GM12878 (cell line): ENCODE measurements around the gene TP53I3. TPM values are rescaled to one million over a fixed set of nuclear protein-coding genes. Genes with fewer than 3 reads are reported as not detected.

Experiments used
- ATAC-seq: fragments of 200-7000 bp; cut with Tn5 transposase; 3 replicates; pipeline ENCODE4 v1.9.1; 2020; ENCODE audit warnings: mild to moderate bottlenecking, moderate library complexity
- BruUV-seq: library from RNA; stranded (reverse); fragments of 400-500 nt; replicated peaks from 2 replicates; lab custom pipeline; 2021; lab: Mats Ljungman, UMichigan
- CTCF ChIA-PET: fragments of 300-600 bp; sonication (Branson Sonifier 250); formaldehyde crosslinking; extraction: SDS; loops from one replicate; lab custom pipeline; 2021; ENCODE audit warnings: inconsistent platforms; lab: Yijun Ruan, JAX
- POLR2A ChIA-PET: fragments of 350-600 bp; formaldehyde crosslinking; extraction: SDS; loops from one replicate; lab custom pipeline; 2021; ENCODE audit warnings: inconsistent platforms; lab: Charles Lee
- RAD21 ChIA-PET: fragments of 300-600 bp; sonication (Branson Sonifier 250); formaldehyde crosslinking; loops from one replicate; lab custom pipeline; 2023; ENCODE audit warnings: antibody characterized with exemption; ENCODE audit not compliant: unreplicated experiment; lab: Charles Lee
- SMC1A ChIA-PET: fragments of 300-600 bp; sonication (Branson Sonifier 250); formaldehyde crosslinking; loops from one replicate; lab custom pipeline; 2023; ENCODE audit not compliant: unreplicated experiment, uncharacterized antibody; lab: Charles Lee
- DNase-seq: peaks from one replicate; pipeline ENCODE4 v3.0.0-alpha.2; 2011; ENCODE audit warnings: low read depth, low spot score
- FAIRE-seq: peaks from 3 replicates; lab custom pipeline; 2011; peaks lifted over from hg19 to GRCh38; lab: Jason Lieb, UNC
- H2AFZ ChIP-seq: 2 replicates; pipeline ENCODE4 v1.6.0; 2011; ENCODE audit warnings: low read depth, low read length, control low read depth; ENCODE audit not compliant: control insufficient read depth
- H3K27ac ChIP-seq: 2 replicates; pipeline ENCODE4 v1.5.1; 2011; ENCODE audit warnings: control low read depth; ENCODE audit not compliant: control insufficient read depth, insufficient read depth
- H3K27me3 ChIP-seq, 2 experiments: replicated peaks in 1 of 2; 2 replicates each; pipeline versions ENCODE4 v1.6.0 to v1.6.1; 2011; ENCODE audit warnings: low read length in 1 of 2; ENCODE audit not compliant: control insufficient read depth in 2 of 2, insufficient read depth in 2 of 2
- H3K36me3 ChIP-seq, 2 experiments: 2 replicates each; pipeline ENCODE4 v1.5.1; 2011; ENCODE audit warnings: low read length in 1 of 2; ENCODE audit not compliant: control insufficient read depth in 2 of 2, insufficient read depth in 2 of 2
- H3K4me1 ChIP-seq: 2 replicates; pipeline ENCODE4 v1.6.1; 2011; ENCODE audit warnings: mild to moderate bottlenecking, low read length, moderate library complexity, mixed read lengths; ENCODE audit not compliant: control insufficient read depth, insufficient read depth
- H3K4me2 ChIP-seq: 2 replicates; pipeline ENCODE4 v1.6.0; 2011; ENCODE audit warnings: control low read depth; ENCODE audit not compliant: control insufficient read depth, insufficient read depth
- H3K4me3 ChIP-seq: fragments of 200-600 bp; sonication (generic); 2 replicates; pipeline ENCODE4 v1.5.1; 2016
- H3K79me2 ChIP-seq: 2 replicates; pipeline ENCODE4 v1.6.0; 2011; ENCODE audit warnings: low read length; ENCODE audit not compliant: control insufficient read depth, insufficient read depth
- H3K9ac ChIP-seq: 2 replicates; pipeline ENCODE4 v1.8.0; 2011; ENCODE audit warnings: low read length, control low read depth, mixed read lengths; ENCODE audit not compliant: control insufficient read depth, insufficient read depth
- H3K9me3 ChIP-seq: replicated peaks from 3 replicates; pipeline ENCODE4 v1.5.1; 2011; ENCODE audit warnings: mild to moderate bottlenecking, low read length; ENCODE audit not compliant: control insufficient read depth, insufficient read depth
- H4K20me1 ChIP-seq: 2 replicates; pipeline ENCODE4 v1.6.0; 2011; ENCODE audit not compliant: control insufficient read depth, insufficient read depth
- EED ChIP-seq: sonication (generic); IDR thresholded peaks from 2 replicates; pipeline ENCODE4 v1.6.1; 2016; ENCODE audit warnings: antibody characterized with exemption, low read depth
- PML ChIP-seq: IDR thresholded peaks from 2 replicates; pipeline ENCODE4 v1.6.1; 2012; ENCODE audit warnings: low read length, inconsistent platforms
- POLR2AphosphoS5 ChIP-seq: IDR thresholded peaks from 2 replicates; pipeline ENCODE4 v1.6.1; 2011; ENCODE audit warnings: mild to moderate bottlenecking, low read length, inconsistent platforms
- RCOR1 ChIP-seq: conservative IDR thresholded peaks from 2 replicates; pipeline ENCODE4 v1.6.1; 2012; ENCODE audit warnings: low read depth, low read length, improper control_type of control experiment
- SMC3 ChIP-seq: IDR thresholded peaks from 2 replicates; pipeline ENCODE4 v1.6.1; 2011; ENCODE audit warnings: low read length, improper control_type of control experiment, borderline replicate concordance
- WGBS: methylation state at CpG from one replicate; pipeline ENCODE4 v1.1.6; 2016; ENCODE audit warnings: low lambda C conversion rate; ENCODE audit not compliant: insufficient replicate concordance, insufficient coverage; ENCODE audit errors: missing lambda C conversion rate; 5-methylcytosine and 5-hydroxymethylcytosine counted together
- in situ Hi-C: fragments of 300-500 bp; cut with MboI; formaldehyde crosslinking; loops from 9 replicates; pipeline ENCODE4 v1.14.3; 2018; ENCODE audit warnings: mixed read lengths
- intact Hi-C: fragments of 100-400 bp; cut with micrococcal nuclease; formaldehyde crosslinking; loops from one replicate; pipeline ENCODE4 v1.14.2; 2022; ENCODE audit not compliant: unreplicated experiment
- polyA plus RNA-seq, 11 experiments: library from polyadenylated mRNA; depleted of rRNA in 4 of 11; unstranded in 6 of 11; stranded (reverse) in 5 of 11; fragments of >200 nt; fragmentation: Nextera tagmentation in 4 of 11; fragmentation: Illumina TruSeq in 1 of 11; extraction: Ambion mirVana in 4 of 11; extraction: Trizol in 1 of 11; gene quantifications; 1 replicate in 1 of 11; 2 replicates in 10 of 11; pipeline versions ENCODE4 v1.2.1 to v1.2.3, GENCODE V29; 2011 to 2016; ENCODE audit warnings: inconsistent platforms in 2 of 11, missing spikeins in 2 of 11, low read depth in 1 of 11
- total RNA-seq, 4 experiments: library from RNA; depleted of rRNA in 3 of 4; stranded (reverse); fragments of >200 nt in 3 of 4; fragmentation: Illumina TruSeq in 1 of 4; extraction: Trizol in 1 of 4; gene quantifications; 2 replicates each; pipeline versions ENCODE4 v1.2.1 to v1.2.3, GENCODE V29; 2013 to 2021
- TF ChIP-seq, protein P1 (sequence below): fragments of 450-650 bp; IDR thresholded peaks from 2 replicates; pipeline ENCODE4 v1.6.1; 2017; ENCODE audit warnings: mild to moderate bottlenecking
- TF ChIP-seq, protein P2 (sequence below): IDR thresholded peaks from 2 replicates; pipeline ENCODE4 v1.6.1; 2011; ENCODE audit warnings: low read depth, low read length, improper control_type of control experiment, borderline replicate concordance
- TF ChIP-seq, protein P3 (sequence below): fragments of 450-650 bp; formaldehyde crosslinking; IDR thresholded peaks from 2 replicates; pipeline ENCODE4 v1.5.0; 2022; ENCODE audit warnings: mild to moderate bottlenecking, missing genetic modification characterization

Gene TP53I3
- total and polyA plus RNA-seq, 10 of the 15 experiments (the other 5 are each of a cell fraction or from before 2014, with no cell fraction given): 1.4 to 57.4 (median 11.6) TPM

DNA sequence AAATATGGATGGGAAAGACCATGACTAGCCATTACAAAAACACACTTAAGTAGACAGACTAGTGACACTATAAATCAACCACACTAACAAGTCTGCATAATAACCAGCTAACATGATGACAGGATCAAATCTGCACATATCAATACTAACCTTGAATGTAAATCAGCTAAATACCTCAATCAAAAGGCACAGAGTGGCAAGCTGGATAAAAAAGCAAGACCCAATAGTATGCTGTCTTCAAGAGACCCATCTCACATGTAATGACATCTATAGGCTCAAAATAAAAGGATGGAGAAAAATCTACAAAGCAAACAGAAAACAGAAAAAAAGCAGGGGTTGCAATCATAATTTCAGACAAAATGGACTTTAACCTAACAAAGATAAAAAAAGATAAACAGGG, 22.2 kb upstream of the TP53I3 start:
- POLR2A ChIA-PET: no interaction called here
- Histone ChIP-seq H3K4me3 (no peak overlapping the region), H3K27me3 (no peaks in the 10 kb centered on the region), H2AFZ (no peak overlapping the region), H3K79me2 (no peaks in the 10 kb centered on the region), H3K9me3 (no peaks in the 10 kb centered on the region; the same call in 1 of the 3 replicates), H4K20me1 (no peaks in the 10 kb centered on the region), H3K36me3 (no peaks in the 10 kb centered on the region), H3K4me1 (peaks cover 9% of the 10 kb centered on the region), H3K9ac (no peak overlapping the region), H3K4me2 (no peak overlapping the region), H3K27ac (no peak overlapping the region)
- CTCF ChIA-PET: interaction anchor here (0.7 kb wide), 1 partner anchor 196 kb away, joined by 4 read pairs; no protein-coding TSS in a partner anchor
- DNase-seq (no peak), FAIRE-seq (no peak), ATAC-seq (no peak)
- no TSS peak for BruUV-seq
- in situ Hi-C loops: no loop called here
- SMC1A ChIA-PET: no interaction called here
- RAD21 ChIA-PET: no interaction called here
- intact Hi-C loops: no loop called here
- TF ChIP-seq RCOR1: no peak
- no peak for TF ChIP-seq SMC3
- no peak for TF ChIP-seq POLR2AphosphoS5
- TF ChIP-seq, protein P1, sequence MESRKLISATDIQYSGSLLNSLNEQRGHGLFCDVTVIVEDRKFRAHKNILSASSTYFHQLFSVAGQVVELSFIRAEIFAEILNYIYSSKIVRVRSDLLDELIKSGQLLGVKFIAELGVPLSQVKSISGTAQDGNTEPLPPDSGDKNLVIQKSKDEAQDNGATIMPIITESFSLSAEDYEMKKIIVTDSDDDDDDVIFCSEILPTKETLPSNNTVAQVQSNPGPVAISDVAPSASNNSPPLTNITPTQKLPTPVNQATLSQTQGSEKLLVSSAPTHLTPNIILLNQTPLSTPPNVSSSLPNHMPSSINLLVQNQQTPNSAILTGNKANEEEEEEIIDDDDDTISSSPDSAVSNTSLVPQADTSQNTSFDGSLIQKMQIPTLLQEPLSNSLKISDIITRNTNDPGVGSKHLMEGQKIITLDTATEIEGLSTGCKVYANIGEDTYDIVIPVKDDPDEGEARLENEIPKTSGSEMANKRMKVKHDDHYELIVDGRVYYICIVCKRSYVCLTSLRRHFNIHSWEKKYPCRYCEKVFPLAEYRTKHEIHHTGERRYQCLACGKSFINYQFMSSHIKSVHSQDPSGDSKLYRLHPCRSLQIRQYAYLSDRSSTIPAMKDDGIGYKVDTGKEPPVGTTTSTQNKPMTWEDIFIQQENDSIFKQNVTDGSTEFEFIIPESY: no peak

DNA sequence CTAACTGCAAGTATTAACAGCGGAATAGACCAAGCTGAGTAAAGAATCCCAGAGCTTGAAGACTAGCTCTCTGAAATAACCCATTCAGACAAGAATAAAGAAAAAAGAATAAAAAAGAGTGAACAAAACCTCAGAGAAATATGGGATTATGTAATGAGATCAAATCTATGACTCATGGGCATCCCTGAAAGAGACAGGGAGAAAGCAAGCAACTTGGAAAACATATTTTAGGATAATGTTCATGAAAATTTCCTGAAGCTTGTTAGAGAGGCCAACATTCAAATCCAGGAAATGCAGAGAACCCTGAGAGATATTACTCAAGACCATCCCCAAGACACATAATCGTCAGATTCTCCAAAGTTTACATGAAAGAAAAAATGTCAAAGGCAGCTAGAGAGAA, 21.2 kb upstream of the TP53I3 start:
- Histone ChIP-seq H4K20me1 (no peaks in the 10 kb centered on the region), H2AFZ (no peak overlapping the region), H3K79me2 (no peaks in the 10 kb centered on the region), H3K9ac (no peak overlapping the region), H3K9me3 (no peaks in the 10 kb centered on the region; the same call in 1 of the 3 replicates), H3K27ac (no peak overlapping the region), H3K4me2 (no peak overlapping the region), H3K27me3 (no peaks in the 10 kb centered on the region), H3K4me3 (no peak overlapping the region), H3K36me3 (no peaks in the 10 kb centered on the region), H3K4me1 (peaks cover 9% of the 10 kb centered on the region)
- BruUV-seq: no TSS peak
- FAIRE-seq: no peak
- RAD21 ChIA-PET: no interaction called here
- SMC1A ChIA-PET: interaction anchor here (0.8 to 0.9 kb wide), 2 partner anchors 15 to 18 kb away, joined by 3 read pairs; no protein-coding TSS in a partner anchor
- CTCF ChIA-PET: interaction anchor here (0.7 to 1.4 kb wide), 3 partner anchors 15 to 112 kb away, joined by 3 to 4 read pairs (median 3); no protein-coding TSS in a partner anchor
- ATAC-seq: no peak
- DNase-seq: no peak
- TF ChIP-seq, protein P2, sequence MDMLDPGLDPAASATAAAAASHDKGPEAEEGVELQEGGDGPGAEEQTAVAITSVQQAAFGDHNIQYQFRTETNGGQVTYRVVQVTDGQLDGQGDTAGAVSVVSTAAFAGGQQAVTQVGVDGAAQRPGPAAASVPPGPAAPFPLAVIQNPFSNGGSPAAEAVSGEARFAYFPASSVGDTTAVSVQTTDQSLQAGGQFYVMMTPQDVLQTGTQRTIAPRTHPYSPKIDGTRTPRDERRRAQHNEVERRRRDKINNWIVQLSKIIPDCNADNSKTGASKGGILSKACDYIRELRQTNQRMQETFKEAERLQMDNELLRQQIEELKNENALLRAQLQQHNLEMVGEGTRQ: no peak
- TF ChIP-seq EED (no peak), POLR2AphosphoS5 (no peak), PML (no peak)
- TF ChIP-seq, protein P3, sequence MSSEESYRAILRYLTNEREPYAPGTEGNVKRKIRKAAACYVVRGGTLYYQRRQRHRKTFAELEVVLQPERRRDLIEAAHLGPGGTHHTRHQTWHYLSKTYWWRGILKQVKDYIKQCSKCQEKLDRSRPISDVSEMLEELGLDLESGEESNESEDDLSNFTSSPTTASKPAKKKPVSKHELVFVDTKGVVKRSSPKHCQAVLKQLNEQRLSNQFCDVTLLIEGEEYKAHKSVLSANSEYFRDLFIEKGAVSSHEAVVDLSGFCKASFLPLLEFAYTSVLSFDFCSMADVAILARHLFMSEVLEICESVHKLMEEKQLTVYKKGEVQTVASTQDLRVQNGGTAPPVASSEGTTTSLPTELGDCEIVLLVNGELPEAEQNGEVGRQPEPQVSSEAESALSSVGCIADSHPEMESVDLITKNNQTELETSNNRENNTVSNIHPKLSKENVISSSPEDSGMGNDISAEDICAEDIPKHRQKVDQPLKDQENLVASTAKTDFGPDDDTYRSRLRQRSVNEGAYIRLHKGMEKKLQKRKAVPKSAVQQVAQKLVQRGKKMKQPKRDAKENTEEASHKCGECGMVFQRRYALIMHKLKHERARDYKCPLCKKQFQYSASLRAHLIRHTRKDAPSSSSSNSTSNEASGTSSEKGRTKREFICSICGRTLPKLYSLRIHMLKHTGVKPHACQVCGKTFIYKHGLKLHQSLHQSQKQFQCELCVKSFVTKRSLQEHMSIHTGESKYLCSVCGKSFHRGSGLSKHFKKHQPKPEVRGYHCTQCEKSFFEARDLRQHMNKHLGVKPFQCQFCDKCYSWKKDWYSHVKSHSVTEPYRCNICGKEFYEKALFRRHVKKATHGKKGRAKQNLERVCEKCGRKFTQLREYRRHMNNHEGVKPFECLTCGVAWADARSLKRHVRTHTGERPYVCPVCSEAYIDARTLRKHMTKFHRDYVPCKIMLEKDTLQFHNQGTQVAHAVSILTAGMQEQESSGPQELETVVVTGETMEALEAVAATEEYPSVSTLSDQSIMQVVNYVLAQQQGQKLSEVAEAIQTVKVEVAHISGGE (CRISPR knock-in tag): no peak
- in situ Hi-C loops (no loop called here), intact Hi-C loops (no loop called here)
- 20% methylated on average over 2 of the region's 2 CpGs for WGBS
- POLR2A ChIA-PET: interaction anchor here (0.6 to 0.7 kb wide), 2 partner anchors 279 to 927 kb away, joined by 3 to 5 read pairs; no protein-coding TSS in a partner anchor
